Activated CD4-positive, alpha-beta memory T cell treated with anti-CD3 and anti-CD28 coated beads for 36 hours (primary cell): ENCODE measurements around the gene IL34. TPM values are rescaled to one million over a fixed set of nuclear protein-coding genes. Genes with fewer than 3 reads are reported as not detected.

Experiments
- CTCF ChIA-PET: fragments of 350-600 bp; sonication (Branson Sonifier 250); formaldehyde crosslinking; loops from one replicate; lab custom pipeline; 2021; ENCODE audit warnings: antibody characterized with exemption, inconsistent platforms; lab: Charles Lee
- POLR2A ChIA-PET: fragments of 350-600 bp; sonication (Branson Sonifier 250); formaldehyde crosslinking; loops from one replicate; lab custom pipeline; 2021; ENCODE audit warnings: antibody characterized with exemption; lab: Charles Lee
- DNase-seq: peaks from one replicate; pipeline ENCODE4 v3.0.0-alpha.2; 2020
- H3K27ac Mint-ChIP-seq: one replicate; pipeline ENCODE4 v1.8.0; 2021; ENCODE audit warnings: mixed read lengths
- H3K27me3 Mint-ChIP-seq: one replicate; pipeline ENCODE4 v1.8.0; 2021; ENCODE audit warnings: mixed read lengths
- H3K36me3 Mint-ChIP-seq: one replicate; pipeline ENCODE4 v1.8.0; 2021; ENCODE audit warnings: mixed read lengths
- H3K4me1 Mint-ChIP-seq: one replicate; pipeline ENCODE4 v1.8.0; 2021; ENCODE audit warnings: low read depth, mixed read lengths
- H3K4me3 Mint-ChIP-seq: one replicate; pipeline ENCODE4 v1.8.0; 2021; ENCODE audit warnings: mild to moderate bottlenecking, mixed read lengths
- H3K9me3 Mint-ChIP-seq: one replicate; pipeline ENCODE4 v1.8.0; 2021; ENCODE audit warnings: mixed read lengths
- intact Hi-C: fragments of 100-400 bp; cut with micrococcal nuclease; formaldehyde crosslinking; loops from one replicate; pipeline ENCODE4 v1.15.1; 2023
- total RNA-seq, 2 experiments: library from RNA; stranded (reverse); gene quantifications; one replicate each; pipeline ENCODE4 v1.2.3, GENCODE V29; 2021

Gene IL34
- total RNA-seq, 2 experiments from 2014 or later = not detected

- Mint-ChIP-seq H3K27me3 (no peaks in the 10 kb centered on the region), H3K9me3 (no peaks in the 10 kb centered on the region), H3K36me3 (peaks cover 8% of the 10 kb centered on the region), H3K4me3 (no peak overlapping the region), H3K4me1 (no peaks in the 10 kb centered on the region), H3K27ac (no peak overlapping the region)
- ChIA-PET CTCF (no interaction called here), POLR2A (interaction anchor here (0.6 kb wide), 1 partner anchor 215 kb away, joined by 3 read pairs; no protein-coding TSS in a partner anchor)
- DNase-seq = no peak
- intact Hi-C loops = no loop called here
Measured at GRCh38 chr16:70699696-70700095, 53.3 kb downstream of the IL34 start.

GRCh38 chr16:70700101-70701020 lies 54.0 kb downstream of the IL34 start:
- Mint-ChIP-seq H3K27me3 (no peaks in the 10 kb centered on the region), H3K27ac (no peak overlapping the region), H3K36me3 (peaks cover 6% of the 10 kb centered on the region), H3K4me3 (no peak overlapping the region), H3K4me1 (no peaks in the 10 kb centered on the region), H3K9me3 (no peaks in the 10 kb centered on the region)
- ChIA-PET CTCF (interaction anchor here (0.7 kb wide), 1 partner anchor 71 kb away, joined by 3 read pairs; no protein-coding TSS in a partner anchor), POLR2A (interaction anchor here (0.6 kb wide), 1 partner anchor 216 kb away, joined by 3 read pairs; no protein-coding TSS in a partner anchor)
- no peak for DNase-seq
- intact Hi-C loops = no loop called here

- intact Hi-C loops = no loop called here
- CTCF ChIA-PET = interaction anchor here (0.7 kb wide), 1 partner anchor 70 kb away, joined by 3 read pairs; no protein-coding TSS in a partner anchor
- POLR2A ChIA-PET = no interaction called here
- no peaks in the 10 kb centered on the region for H3K9me3 Mint-ChIP-seq
- no peak overlapping the region for H3K4me3 Mint-ChIP-seq
- peaks cover 6% of the 10 kb centered on the region for H3K36me3 Mint-ChIP-seq
- H3K27me3 Mint-ChIP-seq = no peaks in the 10 kb centered on the region
- DNase-seq = no peak
- H3K27ac Mint-ChIP-seq = no peak overlapping the region
- no peaks in the 10 kb centered on the region for H3K4me1 Mint-ChIP-seq
Measured at GRCh38 chr16:70701036-70701435, 54.7 kb downstream of the IL34 start.

GRCh38 chr16:70701596-70701995 lies 55.2 kb downstream of the IL34 start:
- Mint-ChIP-seq H3K36me3 (peaks cover 6% of the 10 kb centered on the region), H3K4me3 (no peak overlapping the region), H3K27me3 (no peaks in the 10 kb centered on the region), H3K4me1 (no peaks in the 10 kb centered on the region), H3K9me3 (no peaks in the 10 kb centered on the region), H3K27ac (no peak overlapping the region)
- intact Hi-C loops = no loop called here
- DNase-seq = no peak
- CTCF ChIA-PET = no interaction called here
- POLR2A ChIA-PET = no interaction called here

GRCh38 chr16:70701998-70702397 lies 55.6 kb downstream of the IL34 start:
- Mint-ChIP-seq H3K27ac (no peak overlapping the region), H3K27me3 (no peaks in the 10 kb centered on the region), H3K4me3 (no peak overlapping the region), H3K4me1 (no peaks in the 10 kb centered on the region), H3K36me3 (peaks cover 6% of the 10 kb centered on the region), H3K9me3 (no peaks in the 10 kb centered on the region)
- intact Hi-C loops = no loop called here
- ChIA-PET POLR2A (no interaction called here), CTCF (no interaction called here)
- no peak for DNase-seq

GRCh38 chr16:70702624-70703023 lies 56.3 kb downstream of the IL34 start:
- H3K9me3 Mint-ChIP-seq = no peaks in the 10 kb centered on the region
- no peaks in the 10 kb centered on the region for H3K27me3 Mint-ChIP-seq
- no peak overlapping the region for H3K4me3 Mint-ChIP-seq
- no peaks in the 10 kb centered on the region for H3K4me1 Mint-ChIP-seq
- peaks cover 6% of the 10 kb centered on the region for H3K36me3 Mint-ChIP-seq
- ChIA-PET CTCF (no interaction called here), POLR2A (interaction anchor here (0.6 kb wide), 1 partner anchor 43 kb away, joined by 3 read pairs; no protein-coding TSS in a partner anchor)
- H3K27ac Mint-ChIP-seq = no peak overlapping the region
- intact Hi-C loops = no loop called here
- DNase-seq = no peak

GRCh38 chr16:70703041-70703834 lies 56.9 kb downstream of the IL34 start:
- no peaks in the 10 kb centered on the region for H3K27me3 Mint-ChIP-seq
- H3K36me3 Mint-ChIP-seq = peaks cover 4% of the 10 kb centered on the region
- H3K4me1 Mint-ChIP-seq = no peaks in the 10 kb centered on the region
- no peaks in the 10 kb centered on the region for H3K9me3 Mint-ChIP-seq
- no peak for DNase-seq
- POLR2A ChIA-PET = interaction anchor here (0.6 kb wide), 1 partner anchor 42 kb away, joined by 3 read pairs; no protein-coding TSS in a partner anchor
- CTCF ChIA-PET = no interaction called here
- H3K27ac Mint-ChIP-seq = no peak overlapping the region
- H3K4me3 Mint-ChIP-seq = no peak overlapping the region
- intact Hi-C loops = no loop called here

GRCh38 chr16:70703835-70704381 lies 57.5 kb downstream of the IL34 start:
- peaks cover 4% of the 10 kb centered on the region for H3K36me3 Mint-ChIP-seq
- intact Hi-C loops = no loop called here
- DNase-seq = no peak
- no peak overlapping the region for H3K27ac Mint-ChIP-seq
- H3K9me3 Mint-ChIP-seq = no peaks in the 10 kb centered on the region
- ChIA-PET CTCF (interaction anchor here (0.5 kb wide), 1 partner anchor 67 kb away, joined by 3 read pairs; no protein-coding TSS in a partner anchor), POLR2A (no interaction called here)
- H3K4me3 Mint-ChIP-seq = no peak overlapping the region
- H3K27me3 Mint-ChIP-seq = no peaks in the 10 kb centered on the region
- H3K4me1 Mint-ChIP-seq = no peaks in the 10 kb centered on the region

- no peaks in the 10 kb centered on the region for H3K9me3 Mint-ChIP-seq
- no peak overlapping the region for H3K4me3 Mint-ChIP-seq
- intact Hi-C loops = no loop called here
- ChIA-PET CTCF (interaction anchor here (0.5 kb wide), 1 partner anchor 67 kb away, joined by 3 read pairs; no protein-coding TSS in a partner anchor), POLR2A (no interaction called here)
- no peak for DNase-seq
- no peaks in the 10 kb centered on the region for H3K4me1 Mint-ChIP-seq
- no peak overlapping the region for H3K27ac Mint-ChIP-seq
- H3K27me3 Mint-ChIP-seq = no peaks in the 10 kb centered on the region
- H3K36me3 Mint-ChIP-seq = no peaks in the 10 kb centered on the region
Measured at GRCh38 chr16:70704586-70704985, 58.2 kb downstream of the IL34 start.

- H3K4me1 Mint-ChIP-seq = no peaks in the 10 kb centered on the region
- H3K27ac Mint-ChIP-seq = no peak overlapping the region
- intact Hi-C loops = no loop called here
- H3K27me3 Mint-ChIP-seq = no peaks in the 10 kb centered on the region
- no peaks in the 10 kb centered on the region for H3K9me3 Mint-ChIP-seq
- H3K36me3 Mint-ChIP-seq = no peaks in the 10 kb centered on the region
- no peak overlapping the region for H3K4me3 Mint-ChIP-seq
- no peak for DNase-seq
- ChIA-PET CTCF (no interaction called here), POLR2A (no interaction called here)
Measured at GRCh38 chr16:70705056-70705455, 58.7 kb downstream of the IL34 start.

- intact Hi-C loops = no loop called here
- ChIA-PET POLR2A (no interaction called here), CTCF (no interaction called here)
- Mint-ChIP-seq H3K27ac (no peak overlapping the region), H3K27me3 (no peaks in the 10 kb centered on the region), H3K9me3 (no peaks in the 10 kb centered on the region), H3K4me3 (no peak overlapping the region), H3K36me3 (no peaks in the 10 kb centered on the region), H3K4me1 (no peaks in the 10 kb centered on the region)
- no peak for DNase-seq
Measured at GRCh38 chr16:70706948-70707465, 60.6 kb downstream of the IL34 start.
